ENCODE data around the gene ERVFRD-1.

- TF ChIP-seq CTCF (IDR thresholded peaks at IDR 0.05) (no peak), POLR2AphosphoS5 (IDR thresholded peaks at IDR 0.05) (no peak), POLR2A (IDR thresholded peaks at IDR 0.05; ENCODE audit: low read depth) (no peak), EP300 (IDR thresholded peaks at IDR 0.05) (no peak)
These were observed 10.1 kb downstream of the ERVFRD-1 start for GRCh38 chr6:11101417-11101816.

Measured in esophagus muscularis mucosa (tissue), 4 donors.